ENCODE results near the gene MYCN.

GRCh38 chr2:15911686-15912085 is 28.7 kb upstream of the MYCN start:
- TF ChIP-seq, protein P1, sequence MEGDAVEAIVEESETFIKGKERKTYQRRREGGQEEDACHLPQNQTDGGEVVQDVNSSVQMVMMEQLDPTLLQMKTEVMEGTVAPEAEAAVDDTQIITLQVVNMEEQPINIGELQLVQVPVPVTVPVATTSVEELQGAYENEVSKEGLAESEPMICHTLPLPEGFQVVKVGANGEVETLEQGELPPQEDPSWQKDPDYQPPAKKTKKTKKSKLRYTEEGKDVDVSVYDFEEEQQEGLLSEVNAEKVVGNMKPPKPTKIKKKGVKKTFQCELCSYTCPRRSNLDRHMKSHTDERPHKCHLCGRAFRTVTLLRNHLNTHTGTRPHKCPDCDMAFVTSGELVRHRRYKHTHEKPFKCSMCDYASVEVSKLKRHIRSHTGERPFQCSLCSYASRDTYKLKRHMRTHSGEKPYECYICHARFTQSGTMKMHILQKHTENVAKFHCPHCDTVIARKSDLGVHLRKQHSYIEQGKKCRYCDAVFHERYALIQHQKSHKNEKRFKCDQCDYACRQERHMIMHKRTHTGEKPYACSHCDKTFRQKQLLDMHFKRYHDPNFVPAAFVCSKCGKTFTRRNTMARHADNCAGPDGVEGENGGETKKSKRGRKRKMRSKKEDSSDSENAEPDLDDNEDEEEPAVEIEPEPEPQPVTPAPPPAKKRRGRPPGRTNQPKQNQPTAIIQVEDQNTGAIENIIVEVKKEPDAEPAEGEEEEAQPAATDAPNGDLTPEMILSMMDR (IDR thresholded peaks at IDR 0.05) = no peak
- TF ChIP-seq EP300 (IDR thresholded peaks at IDR 0.05) (no peak), POLR2AphosphoS5 (IDR thresholded peaks at IDR 0.05) (no peak), POLR2A (IDR thresholded peaks at IDR 0.05) (no peak)
